HEK293 (cell line): ENCODE data around the gene TM6SF1.

Experiments used
- CTCF ChIA-PET: fragments of 350-600 bp; formaldehyde crosslinking; extraction: SDS; loops from one replicate; lab custom pipeline; 2021; ENCODE audit warnings: antibody characterized with exemption; lab: Yijun Ruan, JAX
- POLR2A ChIA-PET: fragments of 300-600 bp; formaldehyde crosslinking; extraction: SDS; loops from one replicate; lab custom pipeline; 2020; ENCODE audit warnings: antibody characterized with exemption, inconsistent platforms; lab: Yijun Ruan, JAX
- H3K27ac ChIP-seq: fragments of 200-500 bp; sonication (Bioruptor generic); 2 replicates; pipeline ENCODE4 v1.5.1; 2014; ENCODE audit warnings: low read depth, low read length, control low read depth, inconsistent platforms; ENCODE audit errors: extremely low read depth
- H3K36me3 ChIP-seq, 2 experiments: fragments of 200-500 bp in 1 of 2; sonication (Bioruptor generic) in 1 of 2; 1 replicate in 1 of 2; 2 replicates in 1 of 2; pipeline ENCODE4 v1.5.1; 2014 to 2017; ENCODE audit warnings: inconsistent platforms in 2 of 2, low read length in 2 of 2; ENCODE audit not compliant: control insufficient read depth in 2 of 2, insufficient read depth in 1 of 2
- H3K4me1 ChIP-seq: fragments of 200-500 bp; sonication (Bioruptor generic); 2 replicates; pipeline ENCODE4 v1.5.1; 2014; ENCODE audit warnings: mild to moderate bottlenecking, low read length, inconsistent platforms; ENCODE audit not compliant: control insufficient read depth, insufficient read depth
- H3K4me3 ChIP-seq: 2 replicates; pipeline ENCODE4 v1.5.1; 2011; ENCODE audit warnings: low read depth, mild to moderate bottlenecking, control low read depth, low read length, moderate library complexity
- H3K9me3 ChIP-seq: fragments of 200-500 bp; sonication (Bioruptor generic); 2 replicates; pipeline ENCODE4 v1.5.1; 2014; ENCODE audit warnings: low read depth, low read length, inconsistent platforms; ENCODE audit not compliant: control insufficient read depth, insufficient read depth
- KLF8 ChIP-seq: fragments of 450-650 bp; formaldehyde crosslinking; IDR thresholded peaks from 2 replicates; pipeline ENCODE4 v1.5.1; 2016; ENCODE audit warnings: missing biosample characterization, missing genetic modification characterization
- MEIS1 ChIP-seq: sonication (generic); formaldehyde crosslinking; IDR thresholded peaks from 2 replicates; pipeline ENCODE4 v1.8.1; 2022; ENCODE audit warnings: missing genetic modification reagents, mild to moderate bottlenecking, borderline replicate concordance
- SP3 ChIP-seq: fragments of 450-650 bp; formaldehyde crosslinking; IDR thresholded peaks from 2 replicates; pipeline ENCODE4 v1.5.1; 2016; ENCODE audit warnings: missing biosample characterization, missing genetic modification characterization
- ZBTB17 ChIP-seq: fragments of 450-650 bp; formaldehyde crosslinking; IDR thresholded peaks from 2 replicates; pipeline ENCODE4 v1.5.1; 2016; ENCODE audit warnings: missing biosample characterization, missing genetic modification characterization
- ZFP37 ChIP-seq: fragments of 450-650 bp; formaldehyde crosslinking; IDR thresholded peaks from 2 replicates; pipeline ENCODE4 v1.5.1; 2016; ENCODE audit warnings: missing biosample characterization, missing genetic modification characterization
- ZNF10 ChIP-seq: fragments of 450-650 bp; formaldehyde crosslinking; IDR thresholded peaks from 2 replicates; pipeline ENCODE4 v1.5.1; 2017; ENCODE audit warnings: missing biosample characterization, missing genetic modification characterization
- ZNF37A ChIP-seq: fragments of 450-650 bp; IDR thresholded peaks from 2 replicates; pipeline ENCODE4 v1.5.1; 2018; ENCODE audit warnings: missing biosample characterization, missing genetic modification characterization
- ZNF433 ChIP-seq: fragments of 450-650 bp; formaldehyde crosslinking; IDR thresholded peaks from 2 replicates; pipeline ENCODE4 v1.5.1; 2016; ENCODE audit warnings: missing biosample characterization, missing genetic modification characterization, low read depth
- ZNF473 ChIP-seq: fragments of 450-650 bp; formaldehyde crosslinking; IDR thresholded peaks from 2 replicates; pipeline ENCODE4 v1.5.1; 2017; ENCODE audit warnings: missing biosample characterization, missing genetic modification characterization
- ZNF518A ChIP-seq: fragments of 450-650 bp; formaldehyde crosslinking; conservative IDR thresholded peaks from 2 replicates; pipeline ENCODE4 v1.5.1; 2016; ENCODE audit warnings: low read depth, missing biosample characterization, missing genetic modification characterization
- ZNF624 ChIP-seq: fragments of 450-650 bp; formaldehyde crosslinking; IDR thresholded peaks from 2 replicates; pipeline ENCODE4 v1.5.1; 2017; ENCODE audit warnings: missing biosample characterization, missing genetic modification characterization
- ZNF677 ChIP-seq: fragments of 450-650 bp; IDR thresholded peaks from 2 replicates; pipeline ENCODE4 v1.5.0; 2018; ENCODE audit warnings: missing biosample characterization, mild to moderate bottlenecking, missing genetic modification characterization, moderate library complexity
- ZNF704 ChIP-seq: fragments of 450-650 bp; formaldehyde crosslinking; IDR thresholded peaks from 2 replicates; pipeline ENCODE4 v1.5.1; 2016; ENCODE audit warnings: missing biosample characterization, missing genetic modification characterization
- ZSCAN30 ChIP-seq: fragments of 450-650 bp; IDR thresholded peaks from 2 replicates; pipeline ENCODE4 v1.5.1; 2018; ENCODE audit warnings: missing biosample characterization, mild to moderate bottlenecking, missing genetic modification characterization, moderate library complexity
- TF ChIP-seq, protein P1 (sequence below): fragments of 450-650 bp; formaldehyde crosslinking; IDR thresholded peaks from 2 replicates; pipeline ENCODE4 v1.5.1; 2016; ENCODE audit warnings: missing biosample characterization, missing genetic modification characterization

The TM6SF1 gene

GRCh38 chr15:83111149-83111548 is 3.7 kb downstream of the TM6SF1 start (continued):
- TF ChIP-seq ZNF518A (tag by site-specific recombination) (no peak), KLF8 (tag by site-specific recombination) (no peak), ZNF37A (tag by site-specific recombination) (no peak), ZNF433 (tag by site-specific recombination) (no peak), ZNF473 (tag by site-specific recombination) (0 out of 2 replicates have a peak, but pooled peaks have one; percentile 74), SP3 (tag by site-specific recombination) (no peak), ZBTB17 (tag by site-specific recombination) (peak; percentile 100)
- TF ChIP-seq, protein P1, sequence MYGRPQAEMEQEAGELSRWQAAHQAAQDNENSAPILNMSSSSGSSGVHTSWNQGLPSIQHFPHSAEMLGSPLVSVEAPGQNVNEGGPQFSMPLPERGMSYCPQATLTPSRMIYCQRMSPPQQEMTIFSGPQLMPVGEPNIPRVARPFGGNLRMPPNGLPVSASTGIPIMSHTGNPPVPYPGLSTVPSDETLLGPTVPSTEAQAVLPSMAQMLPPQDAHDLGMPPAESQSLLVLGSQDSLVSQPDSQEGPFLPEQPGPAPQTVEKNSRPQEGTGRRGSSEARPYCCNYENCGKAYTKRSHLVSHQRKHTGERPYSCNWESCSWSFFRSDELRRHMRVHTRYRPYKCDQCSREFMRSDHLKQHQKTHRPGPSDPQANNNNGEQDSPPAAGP (tag by site-specific recombination), result no peak

GRCh38 chr15:83112233-83112955 is 4.9 kb downstream of the TM6SF1 start:
- ChIA-PET POLR2A (interaction anchor here (0.7 kb wide), 1 partner anchor 8 kb away, joined by 3 read pairs; no protein-coding TSS in a partner anchor), CTCF (interaction anchor here (1.4 kb wide), 1 partner anchor 101 kb away, joined by 3 read pairs; the partner anchor contains the start of gene C15orf40)
- Histone ChIP-seq H3K36me3 (peaks cover 0 to 4% of the 10 kb centered on the region in 2 experiments; a peak in 1 of 3 replicates), H3K4me3 (no peak overlapping the region), H3K27ac (no peak overlapping the region), H3K4me1 (no peaks in the 10 kb centered on the region; the same call in 1 of the 2 replicates), H3K9me3 (no peaks in the 10 kb centered on the region)
- TF ChIP-seq ZNF677 (tag by site-specific recombination) (no peak), ZNF10 (no peak), ZNF704 (tag by site-specific recombination) (no peak), ZSCAN30 (tag by site-specific recombination) (no peak), ZFP37 (tag by site-specific recombination) (no peak), MEIS1 (CRISPR knock-in tag) (no peak), ZNF624 (tag by site-specific recombination) (no peak)
- TF ChIP-seq, protein P1 (tag by site-specific recombination), result no peak
